ENCODE data around the gene ARHGAP4.
A peak's percentile ranks its signal among the peaks of the same experiment; 100 is the strongest.

The ARHGAP4 gene

GRCh38 chrX:153925739-153926551, at the start of gene ARHGAP4:
ARHGAP4 (minus strand) TSS chrX:153926264; CDS start chrX:153926202, 62 bp downstream.
- DNase-seq, result no peak

GRCh38 chrX:153974726-153975286, 48.7 kb upstream of the ARHGAP4 start:
- DNase-seq, result no peak

GRCh38 chrX:153974003-153974725, 48.1 kb upstream of the ARHGAP4 start:
- no peak for DNase-seq

- DNase-seq, result peak; percentile 22
Observed at GRCh38 chrX:153973127-153974002, 47.3 kb upstream of the ARHGAP4 start.

GRCh38 chrX:153972368-153973126, 46.5 kb upstream of the ARHGAP4 start, which contains the start of gene TMEM187:
TMEM187 (plus strand) TSS chrX:153972754; CDS start chrX:153982063, 9,309 bp downstream.
- peak; percentile 92 for DNase-seq

GRCh38 chrX:153971450-153972367, 45.6 kb upstream of the ARHGAP4 start, which contains the start of gene HCFC1:
HCFC1 (minus strand) TSS chrX:153971818; CDS start chrX:153970840, 978 bp downstream.
- DNase-seq, result peak; percentile 91

- peak; percentile 70 for DNase-seq
Observed at GRCh38 chrX:153971124-153971449, 45.0 kb upstream of the ARHGAP4 start.

- peak; percentile 48 for DNase-seq
Observed at GRCh38 chrX:153970357-153971123, 44.5 kb upstream of the ARHGAP4 start.

GRCh38 chrX:153969904-153970356, 43.9 kb upstream of the ARHGAP4 start:
- DNase-seq, result no peak

- no peak for DNase-seq
Observed at GRCh38 chrX:153969125-153969903, 43.2 kb upstream of the ARHGAP4 start.

GRCh38 chrX:153968754-153969124, 42.7 kb upstream of the ARHGAP4 start:
- peak; percentile 23 for DNase-seq

GRCh38 chrX:153968255-153968654, 42.2 kb upstream of the ARHGAP4 start:
- no peak for DNase-seq

GRCh38 chrX:153967536-153968224, 41.6 kb upstream of the ARHGAP4 start:
- DNase-seq, result no peak

GRCh38 chrX:153966841-153967535, 40.9 kb upstream of the ARHGAP4 start:
- DNase-seq, result no peak

GRCh38 chrX:153966283-153966688, 40.2 kb upstream of the ARHGAP4 start:
- DNase-seq, result no peak

GRCh38 chrX:153965406-153965805, 39.3 kb upstream of the ARHGAP4 start:
- DNase-seq, result no peak

- no peak for DNase-seq
Observed at GRCh38 chrX:153964105-153964504, 38.0 kb upstream of the ARHGAP4 start.

GRCh38 chrX:153963546-153963945, 37.5 kb upstream of the ARHGAP4 start:
- no peak for DNase-seq
